ENCODE measurements around the gene STC2. TPM values are rescaled to one million over a fixed set of nuclear protein-coding genes. Genes with fewer than 3 reads are reported as not detected.

STC2 gene
- total and polyA plus RNA-seq, 2 of the 8 experiments (the other 6 are each of a cell fraction or from before 2014, with no cell fraction given): 26.4 to 53.1 TPM

- H3K79me2 ChIP-seq (ENCODE audit: control insufficient read depth in 1 of 2, insufficient read depth in 2 of 2, low read length in 2 of 2): no peaks in the 10 kb centered on the region
- TF ChIP-seq RNF2 (IDR thresholded peaks at IDR 0.05; ENCODE audit: borderline replicate concordance, low read depth, low read length, missing control alignments, poor library complexity, severe bottlenecking) (no peak), ASH2L (IDR thresholded peaks at IDR 0.05; ENCODE audit: low read length) (no peak), MAX (IDR thresholded peaks at IDR 0.05) (no peak), FOSL1 (IDR thresholded peaks at IDR 0.05; ENCODE audit: insufficient read depth, low read depth, low read length) (no peak), EZH2 (IDR thresholded peaks at IDR 0.05; ENCODE audit: low read depth, low read length, severe bottlenecking) (no peak), NRF1 (IDR thresholded peaks at IDR 0.05; ENCODE audit: low read depth, low read length) (no peak), JUND (IDR thresholded peaks at IDR 0.05; ENCODE audit: low read length) (no peak), ATF3 (IDR thresholded peaks at IDR 0.05; ENCODE audit: insufficient read depth, low read depth, low read length) (no peak), HDAC6 (IDR thresholded peaks at IDR 0.05; ENCODE audit: low read depth, low read length) (no peak)
- H2BK120ac ChIP-seq (replicated peaks; ENCODE audit: low read depth, low read length): no peak overlapping the region
- no peak overlapping the region for H3K56ac ChIP-seq (replicated peaks; ENCODE audit: insufficient read length, low read depth, low read length)
- DNase-seq (ENCODE audit: low read depth in 1 of 2, low spot score in 2 of 2): no peak
- H3K4ac ChIP-seq (replicated peaks; ENCODE audit: insufficient read length, low read depth, low read length): no peak overlapping the region
- POLR2A ChIA-PET (ENCODE audit: partially characterized antibody): no interaction called here
- no peaks in the 10 kb centered on the region for H4K20me1 ChIP-seq (replicated peaks in 1 of 2; ENCODE audit: control insufficient read depth in 1 of 2, insufficient read depth in 2 of 2, low read length in 2 of 2)
- no peak overlapping the region for H3K14ac ChIP-seq (ENCODE audit: insufficient read length)
- H3K79me1 ChIP-seq (ENCODE audit: low read depth, low read length): no peaks in the 10 kb centered on the region
- FAIRE-seq: no peak
- no peak overlapping the region for H3K27ac ChIP-seq (ENCODE audit: low read depth, low read length)
- CTCF ChIA-PET (ENCODE audit: partially characterized antibody): interaction anchor here (0.6 kb wide), 1 partner anchor 235 kb away, joined by 3 read pairs; no protein-coding TSS in a partner anchor
- H3K4me1 ChIP-seq (replicated peaks in 1 of 4; ENCODE audit: control insufficient read depth in 3 of 4, insufficient read depth in 4 of 4, low read length in 3 of 4): no peaks in the 10 kb centered on the region
- H3K18ac ChIP-seq (ENCODE audit: extremely low read depth, low read length): no peak overlapping the region
- no peak overlapping the region for H3K4me3 ChIP-seq (ENCODE audit: extremely low read depth in 1 of 4, insufficient read depth in 2 of 4, low read depth in 3 of 4, low read length in 4 of 4)
- no peak overlapping the region for H4K8ac ChIP-seq (ENCODE audit: extremely low read depth, insufficient read depth, low read length)
- peaks cover 8 to 13% of the 10 kb centered on the region in 2 experiments; a peak in 3 of 4 replicates for H3K9me3 ChIP-seq (ENCODE audit: insufficient read depth in 2 of 2, low read depth in 1 of 2, low read length in 1 of 2)
- H2BK15ac ChIP-seq (ENCODE audit: low read length): no peak overlapping the region
- H4K5ac ChIP-seq (ENCODE audit: insufficient read length, low read depth, low read length): no peak overlapping the region
- peaks cover 0 to 1% (median 0%) of the 10 kb centered on the region in 4 experiments; a peak in 1 of 7 replicates for H3K27me3 ChIP-seq (replicated peaks in 1 of 4; ENCODE audit: control insufficient read depth in 3 of 4, extremely low read depth in 1 of 4, insufficient read depth in 3 of 4, low read length in 3 of 4)
- no peak overlapping the region for H2BK5ac ChIP-seq (ENCODE audit: low read depth, low read length)
- H3K23me2 ChIP-seq (ENCODE audit: low read depth, low read length): no peaks in the 10 kb centered on the region
- no peak overlapping the region for H3K4me2 ChIP-seq (ENCODE audit: insufficient read depth in 1 of 2, low read depth in 2 of 2, low read length in 2 of 2)
- no peak overlapping the region for H2BK20ac ChIP-seq (ENCODE audit: low read length)
- no peak overlapping the region for H2BK12ac ChIP-seq (ENCODE audit: low read depth, low read length)
- no peak overlapping the region for H4K91ac ChIP-seq (replicated peaks; ENCODE audit: insufficient read length, low read length)
- no peaks in the 10 kb centered on the region for H3K36me3 ChIP-seq (ENCODE audit: control insufficient read depth in 2 of 4, insufficient read depth in 4 of 4, low read length in 3 of 4)
- H2AFZ ChIP-seq (ENCODE audit: low read length): no peak overlapping the region
- no peak overlapping the region for H3K23ac ChIP-seq (ENCODE audit: insufficient read length)
- H3K9ac ChIP-seq (replicated peaks in 1 of 4; ENCODE audit: extremely low read depth in 1 of 4, low read depth in 3 of 4, low read length in 3 of 4): no peak overlapping the region
- H2AK5ac ChIP-seq (ENCODE audit: low read depth, low read length): no peak overlapping the region
- 98% methylated on average over 2 of the region's 2 CpGs; no CpG with 5 or more reads in 1 of the 2 experiments for WGBS, 2 experiments (ENCODE audit: extremely low coverage in 1 of 2, insufficient coverage in 1 of 2, insufficient read length in 1 of 2, insufficient replicate concordance in 2 of 2, low coverage in 1 of 2, low lambda C conversion rate in 2 of 2, missing lambda C conversion rate in 1 of 2)
Observed at GRCh38 chr5:173371400-173371799, 43.2 kb upstream of the STC2 start.
